B cell (primary cell): ENCODE data around the gene RPL13A. TPM values are rescaled to one million over a fixed set of nuclear protein-coding genes. Genes with fewer than 3 reads are reported as not detected.
A peak's percentile ranks its signal among the peaks of the same experiment; 100 is the strongest.

Experiments
- ATAC-seq: fragments of 200-7000 bp; cut with Tn5 transposase; one replicate; pipeline ENCODE4 v1.10.0; 2021; ENCODE audit warnings: low read depth, mild to moderate bottlenecking, moderate number of reproducible peaks, moderate library complexity
- CTCF ChIA-PET: fragments of 350-600 bp; sonication (Branson Sonifier 250); formaldehyde crosslinking; loops from one replicate; lab custom pipeline; 2021; ENCODE audit warnings: antibody characterized with exemption, inconsistent platforms; lab: Charles Lee
- POLR2A ChIA-PET: fragments of 350-600 bp; sonication (Branson Sonifier 250); formaldehyde crosslinking; loops from one replicate; lab custom pipeline; 2021; ENCODE audit warnings: antibody characterized with exemption; lab: Charles Lee
- DNase-seq: peaks from one replicate; pipeline ENCODE4 v3.0.0; 2013
- H2AFZ ChIP-seq: 2 replicates; pipeline ENCODE4 v1.6.1; 2012; ENCODE audit warnings: mild to moderate bottlenecking, low read depth, low read length; ENCODE audit not compliant: insufficient read depth, poor library complexity, severe bottlenecking
- H3K27ac ChIP-seq, 2 donors: 1 replicate in 1 of 2; 2 replicates in 1 of 2; pipeline ENCODE4 v1.5.1; 2012 to 2013; ENCODE audit warnings: low read length in 2 of 2, mild to moderate bottlenecking in 2 of 2, moderate library complexity in 1 of 2
- H3K27me3 ChIP-seq, 4 experiments: fragments of 200-600 bp in 1 of 4; sonication (generic) in 1 of 4; replicated peaks in 1 of 4; 1 replicate in 2 of 4; 2 replicates in 2 of 4; pipeline versions ENCODE4 v1.6.1 to v1.7.0; 2013 to 2016; ENCODE audit warnings: low read length in 3 of 4, mild to moderate bottlenecking in 2 of 4, mixed read lengths in 1 of 4, moderate library complexity in 1 of 4; ENCODE audit not compliant: insufficient read depth in 4 of 4, control insufficient read depth in 3 of 4; ENCODE audit errors: control extremely low read depth in 1 of 4
- H3K36me3 ChIP-seq, 2 experiments: replicated peaks in 1 of 2; 1 replicate in 1 of 2; 2 replicates in 1 of 2; pipeline versions ENCODE4 v1.6.1 to v1.7.1; 2013; ENCODE audit warnings: low read length in 1 of 2; ENCODE audit not compliant: insufficient read depth in 2 of 2, control insufficient read depth in 1 of 2; ENCODE audit errors: control extremely low read depth in 1 of 2, extremely low read depth in 1 of 2
- H3K4me1 ChIP-seq, 2 donors: fragments of 200-600 bp in 1 of 2; sonication (generic) in 1 of 2; 1 replicate in 1 of 2; 2 replicates in 1 of 2; pipeline versions ENCODE4 v1.5.1 to v1.6.1; 2013 to 2017; ENCODE audit warnings: low read length in 2 of 2; ENCODE audit not compliant: control insufficient read depth in 2 of 2, insufficient read depth in 2 of 2
- H3K4me2 ChIP-seq: replicated peaks from 2 replicates; pipeline ENCODE3; 2012; ENCODE audit warnings: mild to moderate bottlenecking, low read depth, low read length; ENCODE audit not compliant: poor library complexity, severe bottlenecking
- H3K4me3 ChIP-seq, 5 experiments: fragments of 200-600 bp in 1 of 5; sonication (generic) in 1 of 5; 1 replicate in 3 of 5; 2 replicates in 2 of 5; pipeline versions ENCODE4 v1.5.1 to v1.7.0; 2011 to 2016; ENCODE audit warnings: low read length in 4 of 5, mild to moderate bottlenecking in 4 of 5, low read depth in 2 of 5, control low read depth in 1 of 5, moderate library complexity in 1 of 5; ENCODE audit not compliant: insufficient read depth in 1 of 5; ENCODE audit errors: control extremely low read depth in 1 of 5, extremely low read depth in 1 of 5
- H3K79me2 ChIP-seq: fragments of 200-600 bp; sonication (generic); one replicate; pipeline ENCODE4 v1.6.0; 2016; ENCODE audit warnings: low read length; ENCODE audit not compliant: control insufficient read depth, insufficient read depth
- H3K9ac ChIP-seq: fragments of 200-600 bp; sonication (generic); 2 replicates; pipeline ENCODE4 v1.6.1; 2017; ENCODE audit warnings: mild to moderate bottlenecking, low read length, moderate library complexity
- H3K9me3 ChIP-seq, 3 donors: one replicate each; pipeline versions ENCODE4 v1.6.1 to v1.7.1; 2013; ENCODE audit warnings: low read length in 2 of 3; ENCODE audit not compliant: control insufficient read depth in 2 of 3, insufficient read depth in 1 of 3; ENCODE audit errors: control extremely low read depth in 1 of 3
- H4K20me1 ChIP-seq: 2 replicates; pipeline ENCODE4 v1.6.0; 2012; ENCODE audit warnings: mild to moderate bottlenecking, low read length; ENCODE audit not compliant: insufficient read depth, control insufficient read depth, poor library complexity, severe bottlenecking
- H3K27ac Mint-ChIP-seq: one replicate; pipeline ENCODE4 v1.8.0; 2021; ENCODE audit warnings: mixed read lengths
- H3K27me3 Mint-ChIP-seq: one replicate; pipeline ENCODE4 v1.8.0; 2021; ENCODE audit warnings: mixed read lengths
- H3K4me1 Mint-ChIP-seq: one replicate; pipeline ENCODE4 v1.8.0; 2021; ENCODE audit warnings: mixed read lengths
- H3K4me3 Mint-ChIP-seq: one replicate; pipeline ENCODE4 v1.8.0; 2021; ENCODE audit warnings: mixed read lengths
- H3K9me3 Mint-ChIP-seq: one replicate; pipeline ENCODE4 v1.8.0; 2022; ENCODE audit warnings: mixed read lengths; ENCODE audit not compliant: insufficient read depth
- CTCF ChIP-seq: fragments of 200-600 bp; IDR thresholded peaks from one replicate; pipeline ENCODE4 v1.8.0; 2022; ENCODE audit warnings: antibody characterized with exemption, mild to moderate bottlenecking
- EZH2 ChIP-seq: IDR thresholded peaks from 2 replicates; pipeline ENCODE4 v1.6.1; 2012; ENCODE audit warnings: borderline replicate concordance, low read depth, mild to moderate bottlenecking, moderate library complexity, low read length; ENCODE audit not compliant: insufficient read depth, poor library complexity, severe bottlenecking
- WGBS: methylation state at CpG from one replicate; pipeline ENCODE4 v1.1.5; 2013; ENCODE audit warnings: missing lambda C conversion rate; ENCODE audit not compliant: insufficient coverage; 5-methylcytosine and 5-hydroxymethylcytosine counted together
- intact Hi-C: fragments of 100-400 bp; cut with micrococcal nuclease; formaldehyde crosslinking; loops from one replicate; pipeline ENCODE4 v1.10.0; 2022
- polyA plus RNA-seq: library from polyadenylated mRNA; depleted of rRNA; stranded (reverse); fragments of >200 nt; gene quantifications from 2 replicates; pipeline ENCODE4 v1.2.3, GENCODE V29; 2012
- total RNA-seq, 2 donors: library from RNA; stranded (reverse); fragments of 120-200 nt in 1 of 2; gene quantifications; 1 replicate in 1 of 2; 2 replicates in 1 of 2; pipeline versions ENCODE4 v1.2.3 to v1.2.4, GENCODE V29; 2013 to 2022

The RPL13A gene
- total and polyA plus RNA-seq, 2 donors (not counting 1 experiment from before 2014, with no cell fraction given) = 5,457 to 6,298 TPM

- no peak overlapping the region for H3K4me2 ChIP-seq
These were observed 15.6 kb downstream of the RPL13A start for GRCh38 chr19:49502866-49503581.

More at GRCh38 chr19:49502866-49503581, 15.6 kb downstream of the RPL13A start:
- intact Hi-C loops = no loop called here
- 70% methylated on average over 13 of the region's 14 CpGs for WGBS
- ATAC-seq = no peak
- Mint-ChIP-seq H3K27me3 (no peaks in the 10 kb centered on the region), H3K9me3 (no peaks in the 10 kb centered on the region), H3K4me3 (no peak overlapping the region), H3K4me1 (peaks cover 51% of the 10 kb centered on the region), H3K27ac (peak overlapping the region; percentile 99)
- H3K9ac ChIP-seq = no peak overlapping the region
- H3K9me3 ChIP-seq = no peaks in the 10 kb centered on the region
- TF ChIP-seq CTCF (peak; percentile 70), EZH2 (no peak)
- DNase-seq = peak; percentile 72
- no peak overlapping the region for H3K4me3 ChIP-seq
- peak overlapping the region; percentile 34 for H2AFZ ChIP-seq
- peaks cover 25% of the 10 kb centered on the region for H3K79me2 ChIP-seq
- ChIA-PET CTCF (interaction anchor here (0.7 to 5.3 kb wide), 20 partner anchors 9 to 290 kb away, joined by 3 to 50 read pairs (median 4); partner anchors contain the start of gene PRMT1), POLR2A (interaction anchor here (0.8 to 1.0 kb wide), 2 partner anchors 78 to 174 kb away, joined by 3 to 4 read pairs; partner anchors contain the start of genes NOSIP and PRRG2)
- no peaks in the 10 kb centered on the region for H3K27me3 ChIP-seq
- H3K4me1 ChIP-seq = peaks cover 31 to 55% of the 10 kb centered on the region in 2 donors
- peaks cover 2 to 22% of the 10 kb centered on the region in 2 experiments for H3K36me3 ChIP-seq
- H4K20me1 ChIP-seq = peaks cover 27% of the 10 kb centered on the region
- peak overlapping the region; percentile 89 to 98 for H3K27ac ChIP-seq
